ENCODE measurements around the gene ZFP36L1. TPM values are rescaled to one million over a fixed set of nuclear protein-coding genes. Genes with fewer than 3 reads are reported as not detected.

ZFP36L1 gene
- total RNA-seq, 1 experiment from 2014 or later, result 69.5 TPM

DNA sequence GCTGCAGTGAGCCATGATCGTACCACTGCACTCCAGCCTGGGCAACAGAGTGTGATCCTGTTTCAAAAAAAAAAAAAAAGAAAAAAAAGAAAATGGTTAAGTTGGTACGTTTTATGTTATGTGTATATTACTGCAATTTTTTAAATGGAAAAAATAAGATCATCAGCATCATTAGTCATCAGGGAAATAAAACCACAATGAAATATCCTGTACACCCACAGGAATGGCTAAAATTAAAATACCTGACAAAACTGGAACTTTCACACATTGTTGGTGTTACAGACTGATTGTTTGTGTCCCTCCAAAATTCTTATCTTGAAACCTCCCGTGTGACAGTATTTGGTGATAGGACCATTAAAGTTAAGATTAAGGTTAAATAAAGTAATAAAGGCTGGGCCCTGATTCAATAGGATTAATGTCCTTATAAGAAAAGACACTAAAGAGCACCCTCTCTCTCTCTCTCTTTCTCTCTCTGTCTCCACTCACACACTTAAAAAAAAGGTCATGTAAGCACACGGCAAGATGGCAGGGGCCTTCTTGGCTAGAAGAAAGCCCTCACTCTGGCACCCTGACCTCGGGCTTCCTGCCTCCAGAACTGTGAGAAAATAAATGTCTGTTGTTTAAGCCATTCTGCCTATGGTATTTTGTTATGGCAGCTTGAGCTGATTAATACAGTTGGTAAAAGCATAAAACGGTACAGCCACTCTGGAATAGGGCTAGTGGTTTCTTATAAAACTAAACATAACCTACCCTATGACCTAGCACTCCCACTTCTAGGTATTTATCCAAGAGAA is 48.3 kb upstream of the ZFP36L1 start:
- intact Hi-C loops (cut with micrococcal nuclease; ENCODE audit: unreplicated experiment), result loop anchor here (5.0 kb wide), 1 partner anchor 909 kb away; no protein-coding TSS in a partner anchor
- Histone ChIP-seq H3K36me3 (ENCODE audit: insufficient read depth, low read length, poor library complexity, severe bottlenecking) (no peaks in the 10 kb centered on the region), H3K9me3 (ENCODE audit: low read depth, low read length, poor library complexity, severe bottlenecking) (peaks cover 3% of the 10 kb centered on the region), H3K4me3 (ENCODE audit: low read depth, low read length, poor library complexity, severe bottlenecking) (no peak overlapping the region), H3K27me3 (replicated peaks; ENCODE audit: insufficient read depth, low read depth, low read length, poor library complexity) (no peaks in the 10 kb centered on the region), H3K27ac (ENCODE audit: low read depth, low read length, poor library complexity, severe bottlenecking) (no peak overlapping the region), H3K4me1 (ENCODE audit: insufficient read depth, low read length, poor library complexity, severe bottlenecking) (no peaks in the 10 kb centered on the region)
- DNase-seq (ENCODE audit: low spot score), result no peak
- no TSS peak for BruUV-seq (replicated peaks)
- ChIA-PET CTCF (no interaction called here), POLR2A (ENCODE audit: low non-redundant PET) (no interaction called here)
- no peak for TF ChIP-seq EZH2 (IDR thresholded peaks at IDR 0.05; ENCODE audit: borderline replicate concordance, low read depth, low read length, poor library complexity, severe bottlenecking)
- TF ChIP-seq CTCF (conservative IDR thresholded peaks at IDR 0.05; ENCODE audit: low read depth, low read length), result no peak

- intact Hi-C loops (cut with micrococcal nuclease; ENCODE audit: unreplicated experiment), result loop anchor here (5.0 kb wide), 1 partner anchor 908 kb away; no protein-coding TSS in a partner anchor
- CTCF ChIA-PET, result no interaction called here
These were observed 47.6 kb upstream of the ZFP36L1 start for GRCh38 chr14:68840454-68840853.

GRCh38 chr14:68836082-68836481 is 43.2 kb upstream of the ZFP36L1 start:
- ChIA-PET CTCF (no interaction called here), POLR2A (ENCODE audit: low non-redundant PET) (no interaction called here)
- Histone ChIP-seq H3K4me1 (ENCODE audit: insufficient read depth, low read length, poor library complexity, severe bottlenecking) (no peaks in the 10 kb centered on the region), H3K27me3 (replicated peaks; ENCODE audit: insufficient read depth, low read depth, low read length, poor library complexity) (no peaks in the 10 kb centered on the region), H3K27ac (ENCODE audit: low read depth, low read length, poor library complexity, severe bottlenecking) (no peak overlapping the region), H3K4me3 (ENCODE audit: low read depth, low read length, poor library complexity, severe bottlenecking) (no peak overlapping the region), H3K36me3 (ENCODE audit: insufficient read depth, low read length, poor library complexity, severe bottlenecking) (no peaks in the 10 kb centered on the region), H3K9me3 (ENCODE audit: low read depth, low read length, poor library complexity, severe bottlenecking) (peaks cover 6% of the 10 kb centered on the region)
- intact Hi-C loops (cut with micrococcal nuclease; ENCODE audit: unreplicated experiment), result no loop called here
- BruUV-seq (replicated peaks), result no TSS peak
- no peak for DNase-seq (ENCODE audit: low spot score)
- TF ChIP-seq CTCF (conservative IDR thresholded peaks at IDR 0.05; ENCODE audit: low read depth, low read length) (no peak), EZH2 (IDR thresholded peaks at IDR 0.05; ENCODE audit: borderline replicate concordance, low read depth, low read length, poor library complexity, severe bottlenecking) (no peak)

More at GRCh38 chr14:68840454-68840853, 47.6 kb upstream of the ZFP36L1 start:
- no peak for DNase-seq (ENCODE audit: low spot score)
- Histone ChIP-seq H3K27me3 (replicated peaks; ENCODE audit: insufficient read depth, low read depth, low read length, poor library complexity) (no peaks in the 10 kb centered on the region), H3K36me3 (ENCODE audit: insufficient read depth, low read length, poor library complexity, severe bottlenecking) (no peaks in the 10 kb centered on the region), H3K4me3 (ENCODE audit: low read depth, low read length, poor library complexity, severe bottlenecking) (no peak overlapping the region), H3K27ac (ENCODE audit: low read depth, low read length, poor library complexity, severe bottlenecking) (no peak overlapping the region), H3K4me1 (ENCODE audit: insufficient read depth, low read length, poor library complexity, severe bottlenecking) (no peaks in the 10 kb centered on the region), H3K9me3 (ENCODE audit: low read depth, low read length, poor library complexity, severe bottlenecking) (peaks cover 6% of the 10 kb centered on the region)
- no TSS peak for BruUV-seq (replicated peaks)
- TF ChIP-seq CTCF (conservative IDR thresholded peaks at IDR 0.05; ENCODE audit: low read depth, low read length) (no peak), EZH2 (IDR thresholded peaks at IDR 0.05; ENCODE audit: borderline replicate concordance, low read depth, low read length, poor library complexity, severe bottlenecking) (no peak)
- POLR2A ChIA-PET (ENCODE audit: low non-redundant PET), result no interaction called here
